Mucosa of stomach (tissue), 1 donor: ENCODE results near the gene NUDT21.

Experiments
- H3K27me3 ChIP-seq: one replicate; pipeline ENCODE4 v1.7.0; 2013; ENCODE audit warnings: mild to moderate bottlenecking, low read length; ENCODE audit not compliant: control insufficient read depth, insufficient read depth
- H3K36me3 ChIP-seq: one replicate; pipeline ENCODE4 v1.7.0; 2013; ENCODE audit warnings: low read length; ENCODE audit not compliant: control insufficient read depth, insufficient read depth
- H3K4me1 ChIP-seq: one replicate; pipeline ENCODE4 v1.7.0; 2013; ENCODE audit warnings: mild to moderate bottlenecking, low read length; ENCODE audit not compliant: control insufficient read depth, insufficient read depth
- H3K4me3 ChIP-seq: one replicate; pipeline ENCODE4 v1.7.0; 2013; ENCODE audit warnings: low read length
- H3K9ac ChIP-seq: one replicate; pipeline ENCODE4 v1.7.0; 2013; ENCODE audit warnings: mild to moderate bottlenecking, low read length, moderate library complexity
- H3K9me3 ChIP-seq: one replicate; pipeline ENCODE4 v1.7.0; 2013; ENCODE audit warnings: mild to moderate bottlenecking, low read length, moderate library complexity; ENCODE audit not compliant: control insufficient read depth
- donor health status: Pancreatic carcinoma.

NUDT21 gene

DNA sequence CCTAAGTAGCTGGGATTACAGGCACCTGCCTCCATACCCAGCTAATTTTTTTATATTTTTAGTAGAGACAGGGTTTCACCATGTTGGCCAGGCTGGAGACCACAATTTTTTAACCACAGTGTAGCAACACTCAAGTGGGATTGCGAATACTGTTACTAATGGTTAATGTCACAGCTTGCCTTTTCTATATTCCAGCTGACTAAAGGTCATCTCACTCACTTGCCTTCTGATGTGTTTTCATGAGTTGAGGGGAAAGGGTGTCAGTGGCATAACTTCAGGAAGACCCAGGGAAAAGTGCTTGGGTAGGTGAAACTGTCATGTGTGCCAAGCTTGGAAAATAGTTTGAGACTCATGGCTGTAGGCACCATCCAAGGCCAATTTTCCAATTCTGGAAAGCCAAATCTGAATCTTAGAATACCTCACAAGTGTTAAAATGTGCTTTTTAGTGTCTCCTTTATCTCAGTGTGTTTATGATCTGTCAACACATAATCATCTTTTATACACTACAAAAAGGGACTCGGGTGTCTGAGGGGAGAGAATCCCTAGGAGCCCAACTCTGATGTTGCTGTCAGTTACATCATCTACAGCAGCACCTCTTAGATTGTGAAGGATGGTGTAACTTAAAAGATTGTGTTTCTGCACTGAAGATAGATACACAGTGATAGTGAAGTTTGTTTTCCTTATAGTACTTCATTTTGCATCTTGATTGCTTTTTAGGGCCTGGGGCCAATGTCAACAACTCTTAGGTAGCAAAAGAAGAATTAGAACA lies 27.3 kb upstream of the NUDT21 start:
- Histone ChIP-seq H3K9me3 (no peaks in the 10 kb centered on the region), H3K4me3 (no peak overlapping the region), H3K4me1 (no peaks in the 10 kb centered on the region), H3K27me3 (no peaks in the 10 kb centered on the region), H3K36me3 (peaks cover 3% of the 10 kb centered on the region), H3K9ac (no peak overlapping the region)

DNA sequence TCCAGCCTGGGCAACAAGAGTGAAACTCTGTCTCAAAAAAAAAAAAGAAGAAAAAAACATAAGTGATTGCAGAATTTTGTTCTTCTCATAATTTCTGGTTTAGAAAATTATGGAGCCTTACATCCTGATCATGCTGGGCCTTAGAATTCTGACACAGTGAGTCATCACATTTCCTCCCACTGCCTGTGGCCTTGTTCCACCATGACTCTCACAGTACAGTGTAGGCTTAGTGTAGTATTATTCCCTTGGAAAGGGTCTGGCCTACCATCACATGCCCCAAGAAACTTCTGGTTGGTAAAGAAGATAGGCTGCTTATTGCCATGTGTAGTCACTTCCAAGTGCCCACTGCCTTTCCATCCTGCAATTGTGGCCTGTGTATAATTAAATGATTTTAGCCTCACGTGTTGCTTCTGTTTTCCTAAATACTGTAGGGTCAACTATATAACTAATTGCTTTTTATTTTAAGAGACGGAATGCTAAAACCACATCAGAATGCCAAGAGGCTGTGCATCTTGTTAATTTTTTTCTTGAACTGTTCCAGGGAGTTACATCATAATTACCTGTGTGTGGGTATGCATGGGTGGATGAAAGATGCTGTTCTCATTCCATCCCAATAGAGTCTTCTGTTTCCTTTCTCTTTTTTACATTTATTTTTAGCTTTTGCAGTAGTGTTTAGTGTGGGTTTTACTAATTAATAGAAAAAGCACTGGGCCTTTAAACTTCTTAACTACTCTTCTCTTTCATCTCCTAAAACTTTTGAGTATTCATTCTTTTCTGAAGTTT lies 26.2 kb upstream of the NUDT21 start:
- H3K9ac ChIP-seq = no peak overlapping the region
- H3K4me3 ChIP-seq = no peak overlapping the region
- H3K9me3 ChIP-seq = no peaks in the 10 kb centered on the region
- H3K27me3 ChIP-seq = no peaks in the 10 kb centered on the region
- H3K4me1 ChIP-seq = no peaks in the 10 kb centered on the region
- H3K36me3 ChIP-seq = peaks cover 3% of the 10 kb centered on the region

DNA sequence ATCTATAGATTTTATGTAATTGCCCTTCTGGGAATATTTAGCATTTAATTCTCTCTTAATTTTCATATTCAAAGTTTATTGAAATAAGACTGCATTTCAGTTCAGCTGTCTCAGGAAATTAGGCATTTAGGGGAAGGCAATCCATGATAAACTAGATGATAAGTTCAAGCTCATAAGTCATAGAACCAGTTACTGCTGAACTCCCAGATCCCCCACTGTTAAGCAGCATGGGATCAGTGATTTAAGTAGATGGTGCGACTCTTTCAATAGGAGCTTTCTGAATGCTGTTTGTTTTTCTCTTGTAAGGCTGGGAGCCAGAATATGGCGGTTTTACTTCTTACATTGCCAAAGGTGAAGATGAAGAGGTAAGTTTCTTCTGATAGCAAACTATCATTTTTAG lies 24.1 kb upstream of the NUDT21 start:
- no peaks in the 10 kb centered on the region for H3K9me3 ChIP-seq
- no peaks in the 10 kb centered on the region for H3K4me1 ChIP-seq
- H3K27me3 ChIP-seq = no peaks in the 10 kb centered on the region
- H3K9ac ChIP-seq = no peak overlapping the region
- H3K36me3 ChIP-seq = peaks cover 5% of the 10 kb centered on the region
- H3K4me3 ChIP-seq = no peak overlapping the region

DNA sequence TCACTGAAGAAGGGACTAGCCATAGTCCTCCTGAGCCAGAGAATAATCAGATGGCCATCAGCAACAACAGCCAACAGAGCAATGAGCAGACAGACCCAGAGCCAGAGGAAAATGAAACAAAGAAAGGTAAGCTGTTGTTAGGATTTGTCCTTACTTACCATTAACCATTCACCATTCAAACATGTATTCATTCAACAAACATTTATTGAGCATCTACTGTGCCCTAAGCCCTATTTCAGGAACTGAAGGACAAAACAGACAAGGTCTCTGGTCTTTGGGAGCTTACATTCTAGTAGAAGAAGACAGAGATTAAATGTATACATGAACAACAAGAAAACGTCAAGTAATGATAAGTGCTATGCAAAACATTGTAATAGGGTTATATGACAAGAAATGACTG lies 19.5 kb upstream of the NUDT21 start:
- Histone ChIP-seq H3K9ac (no peak overlapping the region), H3K4me3 (no peak overlapping the region), H3K4me1 (no peaks in the 10 kb centered on the region), H3K36me3 (peaks cover 5% of the 10 kb centered on the region), H3K27me3 (no peaks in the 10 kb centered on the region), H3K9me3 (no peaks in the 10 kb centered on the region)

DNA sequence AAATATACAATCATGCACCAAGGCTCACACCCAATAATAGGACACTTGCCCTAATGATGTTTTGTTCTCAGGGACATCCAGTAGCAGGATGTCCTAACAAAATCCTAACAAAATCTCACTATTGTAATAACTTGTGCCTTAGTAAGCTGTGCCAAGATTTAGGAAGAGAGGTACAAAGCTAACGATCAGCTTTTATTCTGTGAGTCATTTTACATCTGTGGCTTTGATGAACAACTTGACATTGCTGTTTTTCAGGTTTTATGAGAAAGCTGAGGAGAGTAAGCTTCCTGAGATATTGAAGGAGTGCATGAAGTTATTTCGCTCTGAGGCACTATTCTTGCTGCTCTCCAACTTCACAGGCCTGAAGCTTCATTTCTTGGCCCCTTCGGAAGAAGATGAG lies 19.1 kb upstream of the NUDT21 start:
- no peaks in the 10 kb centered on the region for H3K9me3 ChIP-seq
- no peaks in the 10 kb centered on the region for H3K4me1 ChIP-seq
- H3K9ac ChIP-seq = no peak overlapping the region
- no peaks in the 10 kb centered on the region for H3K27me3 ChIP-seq
- no peak overlapping the region for H3K4me3 ChIP-seq
- H3K36me3 ChIP-seq = peaks cover 5% of the 10 kb centered on the region

DNA sequence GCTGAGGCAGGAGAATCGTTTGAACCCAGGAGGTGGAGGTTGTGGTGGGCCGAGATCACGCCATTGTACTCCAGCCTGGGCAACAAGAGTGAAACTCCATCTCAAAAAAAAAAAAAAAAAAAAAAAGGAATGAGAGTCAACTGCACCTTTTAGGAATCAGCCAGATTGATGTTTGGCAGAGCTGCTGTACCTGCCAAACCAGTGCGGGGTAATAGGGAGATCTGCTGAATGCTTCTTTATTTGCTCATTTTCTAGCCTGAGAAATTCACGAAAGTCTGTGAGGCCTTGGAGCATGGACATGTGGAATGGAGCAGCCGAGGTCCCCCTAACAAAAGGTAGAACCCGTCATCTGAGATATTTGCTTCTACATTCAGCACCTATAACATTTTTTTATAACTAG lies 18.6 kb upstream of the NUDT21 start:
- Histone ChIP-seq H3K9me3 (no peaks in the 10 kb centered on the region), H3K4me1 (no peaks in the 10 kb centered on the region), H3K4me3 (no peak overlapping the region), H3K27me3 (no peaks in the 10 kb centered on the region), H3K9ac (no peak overlapping the region), H3K36me3 (peaks cover 5% of the 10 kb centered on the region)

DNA sequence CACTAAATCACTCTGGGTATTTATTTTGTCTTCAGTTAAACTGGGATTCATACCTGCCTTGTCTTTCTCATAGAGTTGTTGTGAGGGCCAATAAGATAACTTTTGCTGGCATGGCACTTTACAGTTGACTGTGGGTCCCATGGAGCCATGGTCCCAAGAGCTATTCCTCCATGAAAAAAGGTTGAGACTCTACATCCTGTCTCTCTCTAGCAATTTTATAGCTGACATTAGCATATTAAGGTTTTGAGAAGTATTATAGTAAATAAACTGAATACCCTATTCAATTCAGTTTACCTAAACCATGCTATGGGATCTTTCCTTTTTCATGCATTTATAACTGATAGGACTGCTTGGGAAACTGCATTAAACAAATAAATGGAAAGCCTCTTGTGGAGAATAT lies 17.7 kb upstream of the NUDT21 start:
- Histone ChIP-seq H3K4me3 (no peak overlapping the region), H3K4me1 (no peaks in the 10 kb centered on the region), H3K27me3 (no peaks in the 10 kb centered on the region), H3K36me3 (peaks cover 5% of the 10 kb centered on the region), H3K9ac (no peak overlapping the region), H3K9me3 (no peaks in the 10 kb centered on the region)

DNA sequence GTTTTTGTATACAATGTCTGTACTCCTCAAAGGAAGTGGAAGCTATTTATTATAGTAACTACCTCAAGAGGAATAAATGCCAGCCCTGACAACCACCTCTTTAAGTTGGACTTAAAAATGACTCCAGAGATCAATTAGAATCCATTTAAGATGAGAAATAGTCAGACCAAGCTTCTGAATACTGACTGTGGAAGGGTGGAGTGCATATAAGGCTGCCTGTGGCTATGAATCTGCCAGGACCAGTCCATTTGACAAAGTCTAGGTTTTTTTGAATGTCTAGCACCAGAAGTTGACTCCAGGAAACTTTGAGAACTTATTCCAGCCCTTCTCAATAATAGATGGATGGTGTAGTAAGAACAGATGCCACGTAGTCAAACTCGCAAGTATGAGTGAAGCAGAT lies 15.2 kb upstream of the NUDT21 start:
- no peaks in the 10 kb centered on the region for H3K9me3 ChIP-seq
- H3K36me3 ChIP-seq = peaks cover 5% of the 10 kb centered on the region
- H3K9ac ChIP-seq = no peak overlapping the region
- H3K4me3 ChIP-seq = no peak overlapping the region
- H3K4me1 ChIP-seq = no peaks in the 10 kb centered on the region
- no peaks in the 10 kb centered on the region for H3K27me3 ChIP-seq

DNA sequence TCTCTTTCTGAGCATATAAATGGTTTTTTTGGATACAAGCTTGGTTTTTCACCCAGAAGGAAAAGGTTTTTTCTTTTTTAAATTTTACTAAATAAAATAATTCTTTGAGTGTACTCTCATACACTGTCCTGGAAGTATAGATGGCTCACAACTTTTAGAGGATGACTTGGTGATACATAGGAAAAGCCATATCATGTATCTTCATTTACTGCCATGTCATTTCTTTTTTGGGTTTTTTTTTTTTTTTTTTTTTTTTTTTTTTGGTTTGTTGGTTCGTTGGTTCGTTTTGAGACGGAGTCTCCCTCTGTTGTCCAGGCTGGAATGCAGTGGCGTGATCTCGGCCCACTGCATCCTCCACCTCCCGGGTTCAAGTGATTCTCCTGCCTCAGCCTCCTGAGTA lies 12.0 kb upstream of the NUDT21 start:
- no peak overlapping the region for H3K4me3 ChIP-seq
- no peaks in the 10 kb centered on the region for H3K9me3 ChIP-seq
- H3K36me3 ChIP-seq = no peaks in the 10 kb centered on the region

DNA sequence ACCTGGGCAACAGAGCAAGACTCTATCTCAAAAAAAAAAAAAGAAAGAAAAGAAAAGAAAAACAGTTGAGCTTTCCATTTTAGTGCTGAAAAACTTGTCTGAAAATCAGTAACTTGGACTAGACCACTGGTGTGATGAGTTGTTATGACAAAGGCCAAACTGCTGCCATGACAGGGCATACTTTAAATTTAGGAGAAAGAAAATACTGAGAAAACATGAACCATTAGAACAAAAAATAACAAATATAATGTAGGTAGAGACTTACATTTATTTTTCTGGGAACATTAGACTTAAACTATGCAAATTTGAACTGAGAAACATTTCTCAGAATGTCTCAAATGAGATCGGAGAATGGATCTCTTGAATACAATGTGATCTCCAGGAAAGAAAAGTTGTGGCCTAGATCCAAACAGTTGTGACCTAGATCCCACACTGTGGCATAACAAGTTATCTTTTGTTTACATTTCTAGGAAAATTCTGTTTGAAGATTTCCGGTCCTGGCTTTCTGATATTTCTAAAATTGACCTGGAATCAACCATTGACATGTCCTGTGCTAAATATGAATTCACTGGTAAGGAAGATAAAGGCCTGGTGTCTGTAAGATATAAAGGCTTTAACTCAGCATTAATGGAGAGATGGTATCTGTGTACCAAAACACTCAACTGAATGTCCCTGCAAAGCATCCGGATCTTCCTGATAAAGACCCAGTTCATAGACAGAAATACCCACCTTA lies 11.1 kb upstream of the NUDT21 start:
- no peak overlapping the region for H3K9ac ChIP-seq
- no peaks in the 10 kb centered on the region for H3K9me3 ChIP-seq
- no peaks in the 10 kb centered on the region for H3K4me1 ChIP-seq
- H3K27me3 ChIP-seq = no peaks in the 10 kb centered on the region
- no peak overlapping the region for H3K4me3 ChIP-seq
- H3K36me3 ChIP-seq = no peaks in the 10 kb centered on the region

More for the DNA sequence above, 12.0 kb upstream of the NUDT21 start:
- Histone ChIP-seq H3K9ac (no peak overlapping the region), H3K27me3 (no peaks in the 10 kb centered on the region), H3K4me1 (no peaks in the 10 kb centered on the region)

DNA sequence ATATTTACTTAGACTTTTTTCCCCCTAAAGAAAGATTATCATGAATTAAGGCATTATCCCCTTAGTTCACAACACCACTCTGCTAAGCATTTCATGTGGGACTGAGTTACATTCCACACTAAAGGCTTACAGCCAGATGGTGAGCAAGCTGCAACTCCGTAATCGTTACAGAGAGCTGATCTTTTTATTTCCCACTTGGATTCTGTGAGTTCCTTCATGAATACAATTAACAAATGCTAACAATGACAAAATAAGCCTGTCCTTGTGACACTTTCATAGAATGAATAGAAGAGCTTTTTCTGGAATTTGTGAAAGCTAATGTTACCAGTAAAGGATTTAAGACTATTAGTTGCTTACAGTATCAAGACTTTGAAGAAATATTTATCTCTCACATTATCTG lies 9.0 kb upstream of the NUDT21 start:
- Histone ChIP-seq H3K4me1 (no peaks in the 10 kb centered on the region), H3K27me3 (no peaks in the 10 kb centered on the region), H3K9ac (no peak overlapping the region), H3K36me3 (no peaks in the 10 kb centered on the region), H3K9me3 (no peaks in the 10 kb centered on the region), H3K4me3 (no peak overlapping the region)

DNA sequence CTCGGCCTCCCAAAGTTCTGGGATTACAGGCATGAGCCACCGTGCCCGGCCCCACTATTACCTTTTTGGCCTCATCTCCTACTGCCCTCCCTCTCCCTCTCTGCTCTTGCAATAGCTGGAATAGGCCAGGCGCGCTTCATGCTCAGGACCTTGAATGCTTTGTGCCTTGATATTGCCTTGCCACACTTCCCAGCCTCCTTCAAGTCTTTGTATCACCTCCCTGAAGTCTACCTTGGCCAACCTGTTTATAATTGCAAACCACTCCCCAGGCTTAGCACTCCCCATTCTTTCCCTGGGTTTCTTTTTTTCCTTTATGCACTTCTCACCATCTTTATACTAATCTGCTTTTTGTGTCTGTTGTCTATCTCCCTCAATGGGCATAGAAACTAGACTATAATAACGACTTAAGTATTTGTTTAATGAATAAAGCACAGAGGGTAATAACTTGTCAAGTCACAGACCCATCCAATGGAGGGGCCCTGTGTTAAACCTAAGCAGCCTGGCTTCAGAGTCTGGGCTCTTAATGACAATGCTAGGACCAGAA lies 6.9 kb upstream of the NUDT21 start:
- Histone ChIP-seq H3K9ac (no peak overlapping the region), H3K9me3 (no peaks in the 10 kb centered on the region), H3K36me3 (no peaks in the 10 kb centered on the region), H3K4me3 (no peak overlapping the region), H3K27me3 (no peaks in the 10 kb centered on the region), H3K4me1 (no peaks in the 10 kb centered on the region)
